SU-DHL-6 (cell line): ENCODE measurements around the gene SPHK1.

Experiments used
- EZH2phosphoT487 ChIP-seq: fragments of 200-600 bp; sonication (generic), shearing (Covaris generic); conservative IDR thresholded peaks from 2 replicates; pipeline ENCODE4 v1.6.1; 2018; ENCODE audit warnings: mild to moderate bottlenecking, antibody characterized with exemption, low read length, moderate library complexity, mixed read lengths
- TF ChIP-seq, protein P1 (sequence below): fragments of 200-600 bp; sonication (generic); IDR thresholded peaks from one replicate; pipeline ENCODE4 v1.5.1; 2017; ENCODE audit warnings: antibody characterized with exemption, mild to moderate bottlenecking, low read length, moderate library complexity; ENCODE audit not compliant: insufficient read depth, poor library complexity, severe bottlenecking

DNA sequence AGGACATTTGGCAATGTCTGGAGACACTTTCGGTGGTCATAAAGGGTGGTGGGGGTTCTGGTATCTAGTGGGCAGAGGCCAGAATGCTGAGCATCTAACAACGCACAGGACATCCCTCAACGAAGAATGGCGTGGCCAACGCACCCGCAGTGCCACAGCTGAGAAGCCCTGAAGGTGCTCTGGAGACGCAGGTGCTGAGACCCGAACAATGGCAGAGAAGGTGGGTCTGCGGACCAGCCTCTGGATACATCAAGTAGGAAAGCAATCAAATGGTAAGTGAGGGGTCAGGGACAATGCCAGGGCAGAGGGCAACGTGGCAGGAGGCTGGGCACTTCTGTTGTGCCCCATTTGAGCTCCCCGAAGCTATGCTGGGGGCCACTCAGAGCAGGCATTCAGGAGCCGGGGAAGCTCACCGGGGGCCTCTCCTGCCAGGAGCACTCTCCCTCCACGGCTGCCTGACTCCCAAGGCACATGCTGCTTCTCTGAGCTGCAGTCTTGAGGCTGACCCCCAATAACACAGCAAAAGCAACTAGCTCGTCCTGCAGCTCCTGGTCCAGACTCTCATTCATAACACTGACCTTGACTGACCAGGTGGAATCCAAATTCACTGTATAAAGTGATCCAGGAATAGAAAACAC lies 26.0 kb downstream of the SPHK1 start:
- TF ChIP-seq, protein P1, sequence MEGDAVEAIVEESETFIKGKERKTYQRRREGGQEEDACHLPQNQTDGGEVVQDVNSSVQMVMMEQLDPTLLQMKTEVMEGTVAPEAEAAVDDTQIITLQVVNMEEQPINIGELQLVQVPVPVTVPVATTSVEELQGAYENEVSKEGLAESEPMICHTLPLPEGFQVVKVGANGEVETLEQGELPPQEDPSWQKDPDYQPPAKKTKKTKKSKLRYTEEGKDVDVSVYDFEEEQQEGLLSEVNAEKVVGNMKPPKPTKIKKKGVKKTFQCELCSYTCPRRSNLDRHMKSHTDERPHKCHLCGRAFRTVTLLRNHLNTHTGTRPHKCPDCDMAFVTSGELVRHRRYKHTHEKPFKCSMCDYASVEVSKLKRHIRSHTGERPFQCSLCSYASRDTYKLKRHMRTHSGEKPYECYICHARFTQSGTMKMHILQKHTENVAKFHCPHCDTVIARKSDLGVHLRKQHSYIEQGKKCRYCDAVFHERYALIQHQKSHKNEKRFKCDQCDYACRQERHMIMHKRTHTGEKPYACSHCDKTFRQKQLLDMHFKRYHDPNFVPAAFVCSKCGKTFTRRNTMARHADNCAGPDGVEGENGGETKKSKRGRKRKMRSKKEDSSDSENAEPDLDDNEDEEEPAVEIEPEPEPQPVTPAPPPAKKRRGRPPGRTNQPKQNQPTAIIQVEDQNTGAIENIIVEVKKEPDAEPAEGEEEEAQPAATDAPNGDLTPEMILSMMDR = no peak
- no peak for TF ChIP-seq EZH2phosphoT487
